LNCAP (cell line): ENCODE data around the gene CCSER1.

Source experiments
- TF ChIP-seq, protein P1 (sequence below): fragments of 450-650 bp; IDR thresholded peaks from 2 replicates; pipeline ENCODE4 v1.5.1; 2017; ENCODE audit warnings: mild to moderate bottlenecking

Gene CCSER1

DNA sequence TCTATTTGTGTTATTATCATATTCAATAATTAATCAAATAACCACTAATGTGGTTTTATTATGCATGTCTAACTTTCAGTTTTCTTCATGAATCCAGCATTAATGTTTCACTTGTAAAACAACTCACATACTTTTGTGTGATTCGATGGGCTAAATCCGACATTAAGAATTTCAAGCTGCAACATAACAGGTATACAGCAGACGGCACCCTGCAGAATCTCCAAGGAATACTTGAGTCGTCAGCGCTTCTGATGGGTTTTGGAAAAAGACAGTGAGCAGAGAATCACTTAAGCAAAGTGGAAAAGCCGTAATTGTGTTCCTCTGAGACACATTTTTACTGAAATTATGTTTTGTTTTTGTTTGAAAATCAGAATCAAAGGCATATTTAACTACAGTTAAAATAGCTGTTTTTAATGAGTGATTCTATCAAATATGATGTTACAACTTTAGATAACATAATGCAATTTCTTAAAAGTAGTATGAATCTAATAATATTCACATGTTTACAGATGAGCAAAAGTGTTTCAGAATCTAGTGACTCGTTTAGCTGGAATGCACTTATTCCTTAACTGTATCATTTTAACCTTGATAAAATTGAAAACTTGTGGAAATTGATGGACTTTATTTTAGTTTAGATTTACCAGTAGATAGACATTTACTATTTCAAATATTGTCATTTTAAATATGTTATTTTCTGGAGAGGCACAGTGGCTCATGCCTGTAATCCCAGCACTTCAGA, 514.8 kb downstream of the CCSER1 start:
- TF ChIP-seq, protein P1, sequence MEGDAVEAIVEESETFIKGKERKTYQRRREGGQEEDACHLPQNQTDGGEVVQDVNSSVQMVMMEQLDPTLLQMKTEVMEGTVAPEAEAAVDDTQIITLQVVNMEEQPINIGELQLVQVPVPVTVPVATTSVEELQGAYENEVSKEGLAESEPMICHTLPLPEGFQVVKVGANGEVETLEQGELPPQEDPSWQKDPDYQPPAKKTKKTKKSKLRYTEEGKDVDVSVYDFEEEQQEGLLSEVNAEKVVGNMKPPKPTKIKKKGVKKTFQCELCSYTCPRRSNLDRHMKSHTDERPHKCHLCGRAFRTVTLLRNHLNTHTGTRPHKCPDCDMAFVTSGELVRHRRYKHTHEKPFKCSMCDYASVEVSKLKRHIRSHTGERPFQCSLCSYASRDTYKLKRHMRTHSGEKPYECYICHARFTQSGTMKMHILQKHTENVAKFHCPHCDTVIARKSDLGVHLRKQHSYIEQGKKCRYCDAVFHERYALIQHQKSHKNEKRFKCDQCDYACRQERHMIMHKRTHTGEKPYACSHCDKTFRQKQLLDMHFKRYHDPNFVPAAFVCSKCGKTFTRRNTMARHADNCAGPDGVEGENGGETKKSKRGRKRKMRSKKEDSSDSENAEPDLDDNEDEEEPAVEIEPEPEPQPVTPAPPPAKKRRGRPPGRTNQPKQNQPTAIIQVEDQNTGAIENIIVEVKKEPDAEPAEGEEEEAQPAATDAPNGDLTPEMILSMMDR = no peak

DNA sequence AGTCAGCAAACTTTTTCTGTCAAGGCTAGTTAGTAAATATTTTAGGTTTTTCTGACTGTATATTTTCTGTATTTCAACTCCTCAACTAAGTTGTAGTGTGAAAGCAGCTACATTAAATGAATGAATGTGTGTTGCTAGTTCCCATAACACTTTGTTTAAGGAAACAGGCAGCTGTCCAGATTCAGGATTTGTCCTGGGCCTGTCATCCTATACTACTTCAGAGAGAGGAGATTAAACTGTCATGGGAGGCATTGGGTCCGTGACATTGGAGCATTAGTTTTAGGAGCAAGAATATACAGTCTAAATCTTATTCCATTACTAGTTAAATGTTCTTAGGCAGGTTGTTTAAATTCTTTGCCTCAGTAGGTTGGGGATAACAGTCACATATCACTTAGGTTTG, 516.0 kb downstream of the CCSER1 start:
- TF ChIP-seq, protein P1 = no peak

DNA sequence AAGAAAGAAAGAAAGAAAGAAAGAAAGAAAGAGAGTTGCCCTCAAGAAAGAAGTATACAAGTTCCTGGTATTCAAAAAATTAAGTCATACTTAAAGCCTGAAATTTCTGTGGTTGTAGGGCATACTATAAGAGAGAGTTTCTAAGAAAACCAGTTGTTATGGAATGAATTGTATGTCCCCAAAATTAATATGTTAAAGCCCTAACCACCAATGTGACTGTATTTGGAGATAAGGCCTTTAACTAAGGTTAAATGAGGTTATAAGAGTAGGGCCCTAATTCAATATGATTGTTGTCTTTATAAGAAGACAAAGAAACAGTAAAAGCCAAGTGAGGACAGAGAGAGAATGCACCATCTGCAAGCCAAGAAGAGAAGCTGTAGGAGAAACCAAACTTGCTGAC, 521.1 kb downstream of the CCSER1 start:
- TF ChIP-seq, protein P1 = no peak

DNA sequence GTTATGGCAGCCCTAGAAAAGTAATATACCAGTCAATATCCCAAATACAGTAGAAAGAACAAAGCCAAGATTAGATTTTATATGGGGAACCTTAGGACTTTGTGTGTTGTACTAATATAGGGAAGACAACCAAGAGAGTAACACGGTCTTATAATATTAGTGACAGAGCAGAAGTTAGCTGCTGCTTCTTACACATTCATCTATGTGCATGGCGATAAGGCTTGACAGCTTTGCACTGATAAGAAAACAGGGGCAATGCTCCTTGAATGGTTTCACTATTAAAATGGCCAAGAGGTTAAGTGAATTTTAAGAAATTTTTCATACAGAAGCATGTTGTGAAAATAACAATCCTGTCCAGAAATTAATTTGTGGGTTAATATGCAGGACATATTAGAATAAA, 521.6 kb downstream of the CCSER1 start:
- TF ChIP-seq, protein P1 = no peak

DNA sequence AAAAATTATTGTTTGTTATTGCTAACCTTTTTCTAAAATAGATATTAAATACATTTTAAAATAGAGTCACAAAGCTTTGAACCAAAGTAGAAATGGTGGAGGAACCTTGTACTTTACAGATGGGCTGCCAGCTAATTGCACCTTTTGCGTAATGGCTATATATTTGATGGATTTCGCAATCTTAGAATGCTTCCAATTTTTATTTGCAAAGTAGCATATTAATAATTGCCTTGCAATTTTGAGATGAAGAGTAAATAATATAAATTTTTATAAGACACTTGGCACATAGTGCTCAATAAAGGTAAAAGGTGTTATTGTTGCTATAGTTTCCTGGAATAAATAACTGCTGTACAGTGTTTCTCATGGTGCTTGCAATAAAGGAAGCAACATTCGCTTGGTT, 533.5 kb downstream of the CCSER1 start:
- TF ChIP-seq, protein P1 = no peak

DNA sequence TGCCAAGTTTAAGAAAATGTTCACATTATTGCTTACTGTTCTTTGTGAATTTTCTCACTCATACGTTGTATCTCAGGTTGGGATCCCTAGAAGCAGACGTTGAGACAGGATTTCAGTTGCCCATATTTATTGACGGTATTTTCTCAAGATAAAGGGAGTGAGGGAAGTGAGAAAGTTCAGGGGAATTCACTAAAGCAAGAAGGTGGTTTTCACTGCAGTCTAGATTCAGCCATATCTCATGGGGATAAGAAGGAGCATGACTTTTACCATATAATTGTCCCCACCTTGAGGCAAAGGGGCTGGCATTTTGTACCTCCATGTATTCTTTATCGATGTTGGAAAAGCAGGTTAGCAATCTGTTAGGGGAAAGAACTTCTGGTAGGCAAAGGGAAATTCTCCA, 543.0 kb downstream of the CCSER1 start:
- TF ChIP-seq, protein P1 = no peak

DNA sequence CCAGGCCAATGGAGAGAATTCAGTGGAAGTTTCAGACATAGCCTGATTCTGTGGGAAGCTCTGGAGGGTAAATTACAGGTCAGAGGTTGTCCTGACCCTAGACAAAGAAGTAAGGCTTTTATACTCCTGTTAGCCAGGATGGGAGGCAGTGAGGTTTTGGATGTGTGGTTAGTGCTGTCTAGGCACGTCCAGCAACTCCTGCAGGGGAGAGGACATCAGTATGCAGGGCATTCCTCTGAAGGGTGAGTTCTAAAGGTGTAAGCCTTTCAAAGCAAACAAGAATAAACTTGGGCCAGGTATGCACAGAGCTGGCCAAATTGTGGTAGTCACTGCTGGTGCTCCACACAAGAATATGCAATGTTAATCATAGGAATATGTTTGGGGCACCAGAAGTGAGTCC, 562.5 kb downstream of the CCSER1 start:
- TF ChIP-seq, protein P1 = no peak

DNA sequence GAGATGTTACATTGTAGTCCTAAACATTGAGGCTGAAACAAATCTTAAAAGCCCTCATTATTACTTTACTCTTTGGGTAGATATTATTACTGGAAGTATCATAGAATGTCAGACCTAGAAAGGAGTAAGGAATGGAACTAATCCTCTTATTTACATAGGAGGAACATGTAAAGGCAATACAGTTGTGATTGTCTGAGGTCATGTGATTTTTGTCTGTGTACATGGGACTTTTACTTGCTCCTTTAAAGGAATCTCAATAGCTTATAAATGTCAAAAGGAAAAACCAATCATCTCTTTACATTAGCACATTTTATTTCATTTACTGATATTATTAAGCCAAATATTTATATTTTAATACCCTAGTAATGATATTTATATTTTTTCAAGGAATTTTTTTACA, 568.2 kb downstream of the CCSER1 start:
- TF ChIP-seq, protein P1 = no peak
